ENCODE data around the gene TNFAIP8.

- no peak for TF ChIP-seq CTCF (IDR thresholded peaks at IDR 0.05; ENCODE audit: low read depth, low read length, poor library complexity, severe bottlenecking)
- no peak for TF ChIP-seq EZH2phosphoT487 (IDR thresholded peaks at IDR 0.05; ENCODE audit: borderline replicate concordance, low read length)
Measured at GRCh38 chr5:119387945-119388618, 32.3 kb downstream of the TNFAIP8 start.

All from DOHH2 (cell line).